MM.1S (cell line): ENCODE data around the gene TAOK1.

ENCODE experiments used
- DNase-seq: peaks from one replicate; pipeline ENCODE4 v3.0.0-alpha.2; 2015
- H2AFZ ChIP-seq: fragments of 300-600 bp; sonication (generic); 2 replicates; pipeline ENCODE4 v1.6.0; 2016; ENCODE audit warnings: antibody characterized with exemption, low read length
- H3F3A ChIP-seq: fragments of 300-600 bp; sonication (generic); 2 replicates; pipeline ENCODE4 v1.6.1; 2016; ENCODE audit warnings: mild to moderate bottlenecking, antibody characterized with exemption, low read length, moderate library complexity, mixed read lengths; ENCODE audit not compliant: insufficient read depth
- H3K27ac ChIP-seq: fragments of 300-600 bp; sonication (generic); 2 replicates; pipeline ENCODE4 v1.5.1; 2016; ENCODE audit warnings: mild to moderate bottlenecking, low read length
- H3K27me3 ChIP-seq: fragments of 300-600 bp; sonication (generic); replicated peaks from 2 replicates; pipeline ENCODE4 v1.6.0; 2016; ENCODE audit warnings: low read length; ENCODE audit not compliant: insufficient read depth
- H3K36me3 ChIP-seq: fragments of 300-600 bp; sonication (generic); replicated peaks from 2 replicates; pipeline ENCODE4 v1.6.1; 2016; ENCODE audit warnings: mild to moderate bottlenecking, low read length, mixed read lengths; ENCODE audit not compliant: insufficient read depth
- H3K4me1 ChIP-seq: fragments of 300-600 bp; sonication (generic); 2 replicates; pipeline ENCODE4 v1.6.1; 2016; ENCODE audit warnings: low read length, mixed read lengths
- H3K4me2 ChIP-seq: fragments of 300-600 bp; sonication (generic); 2 replicates; pipeline ENCODE4 v1.6.0; 2016; ENCODE audit warnings: low read depth, low read length
- H3K4me3 ChIP-seq: fragments of 300-600 bp; sonication (generic); 2 replicates; pipeline ENCODE4 v1.5.1; 2016; ENCODE audit warnings: low read length, mixed read lengths
- H3K79me2 ChIP-seq: fragments of 300-600 bp; sonication (generic); 2 replicates; pipeline ENCODE4 v1.6.1; 2016; ENCODE audit warnings: mixed run types, low read length, mixed read lengths
- H3K9ac ChIP-seq: fragments of 300-600 bp; sonication (generic); 2 replicates; pipeline ENCODE4 v1.6.1; 2016; ENCODE audit warnings: low read length, mixed read lengths
- H3K9me2 ChIP-seq: fragments of 300-600 bp; sonication (generic); replicated peaks from 2 replicates; pipeline ENCODE4 v1.6.1; 2016; ENCODE audit warnings: mild to moderate bottlenecking, low read length, mixed read lengths; ENCODE audit not compliant: insufficient read depth
- H3K9me3 ChIP-seq: fragments of 300-600 bp; sonication (generic); replicated peaks from 2 replicates; pipeline ENCODE4 v1.6.1; 2016; ENCODE audit warnings: mild to moderate bottlenecking, low read length, mixed read lengths; ENCODE audit not compliant: insufficient read depth
- H4K20me1 ChIP-seq: fragments of 300-600 bp; sonication (generic); 2 replicates; pipeline ENCODE4 v1.6.1; 2016; ENCODE audit warnings: mild to moderate bottlenecking, low read length, moderate library complexity, mixed read lengths; ENCODE audit not compliant: insufficient read depth
- CTCF ChIP-seq: fragments of 300-600 bp; sonication (generic); IDR thresholded peaks from 2 replicates; pipeline ENCODE4 v1.5.1; 2016; ENCODE audit warnings: antibody characterized with exemption, low read length, mixed read lengths
- EZH2 ChIP-seq: fragments of 300-600 bp; sonication (generic); optimal IDR thresholded peaks from 2 replicates; pipeline ENCODE3; 2017; ENCODE audit warnings: low read depth, mild to moderate bottlenecking, antibody characterized with exemption, low read length, mixed read lengths
- EZH2phosphoT487 ChIP-seq: fragments of 300-600 bp; sonication (generic); IDR thresholded peaks from 2 replicates; pipeline ENCODE4 v1.6.1; 2018; ENCODE audit warnings: antibody characterized with exemption, low read length

The TAOK1 gene

GRCh38 chr17:29585080-29585751 is 195.1 kb downstream of the TAOK1 start:
- Histone ChIP-seq H3F3A (no peaks in the 10 kb centered on the region), H3K79me2 (peaks cover 57% of the 10 kb centered on the region)

GRCh38 chr17:29586676-29587469 is 196.7 kb downstream of the TAOK1 start:
- DNase-seq = no peak
- no peak overlapping the region for H3K4me3 ChIP-seq
- H4K20me1 ChIP-seq = no peaks in the 10 kb centered on the region
- no peak overlapping the region for H3K27ac ChIP-seq
- no peaks in the 10 kb centered on the region for H3K9me2 ChIP-seq
- 0 out of 2 replicates have a peak, but pooled peaks cover under 1% of the 10 kb centered on the region for H3F3A ChIP-seq
- H3K4me1 ChIP-seq = peaks cover 22% of the 10 kb centered on the region
- H3K9ac ChIP-seq = no peak overlapping the region
- H3K27me3 ChIP-seq = no peaks in the 10 kb centered on the region
- no peaks in the 10 kb centered on the region for H3K36me3 ChIP-seq
- H2AFZ ChIP-seq = no peak overlapping the region
- no peaks in the 10 kb centered on the region for H3K9me3 ChIP-seq
- peaks cover 57% of the 10 kb centered on the region for H3K79me2 ChIP-seq
- TF ChIP-seq EZH2 (no peak), CTCF (no peak), EZH2phosphoT487 (no peak)
- H3K4me2 ChIP-seq = no peak overlapping the region

More at GRCh38 chr17:29585080-29585751, 195.1 kb downstream of the TAOK1 start:
- H3K27me3 ChIP-seq = no peaks in the 10 kb centered on the region
- no peak overlapping the region for H3K4me3 ChIP-seq
- H2AFZ ChIP-seq = no peak overlapping the region
- H3K4me1 ChIP-seq = peaks cover 19% of the 10 kb centered on the region
- H3K9me3 ChIP-seq = no peaks in the 10 kb centered on the region
- H3K27ac ChIP-seq = no peak overlapping the region
- H3K9ac ChIP-seq = no peak overlapping the region
- no peak overlapping the region for H3K4me2 ChIP-seq
- no peak for DNase-seq
- no peaks in the 10 kb centered on the region for H4K20me1 ChIP-seq
- H3K36me3 ChIP-seq = no peaks in the 10 kb centered on the region
- no peaks in the 10 kb centered on the region for H3K9me2 ChIP-seq
- TF ChIP-seq EZH2 (no peak), CTCF (peak; percentile 36)

- Histone ChIP-seq H3K4me2 (peak overlapping the region; percentile 90; the same call in 1 of the 2 replicates), H3K27ac (no peak overlapping the region), H3K9ac (peak overlapping the region; percentile 68; the same call in 1 of the 2 replicates), H3K9me3 (no peaks in the 10 kb centered on the region), H3K27me3 (no peaks in the 10 kb centered on the region), H4K20me1 (no peaks in the 10 kb centered on the region), H3K79me2 (peaks cover 55% of the 10 kb centered on the region), H3F3A (peaks cover 6% of the 10 kb centered on the region; the same call in 1 of the 2 replicates), H3K4me1 (peaks cover 29% of the 10 kb centered on the region), H3K36me3 (no peaks in the 10 kb centered on the region), H3K9me2 (no peaks in the 10 kb centered on the region), H2AFZ (no peak overlapping the region), H3K4me3 (peak overlapping the region; percentile 78; the same call in 1 of the 2 replicates)
- TF ChIP-seq EZH2 (no peak), CTCF (no peak), EZH2phosphoT487 (no peak)
- no peak for DNase-seq
These were observed 197.4 kb downstream of the TAOK1 start for GRCh38 chr17:29587591-29587990.
